GM12878 (cell line): ENCODE data around the gene SEPTIN1. TPM values are rescaled to one million over a fixed set of nuclear protein-coding genes. Genes with fewer than 3 reads are reported as not detected.

ENCODE experiments used
- ATAC-seq: fragments of 200-7000 bp; cut with Tn5 transposase; 3 replicates; pipeline ENCODE4 v1.9.1; 2020; ENCODE audit warnings: mild to moderate bottlenecking, moderate library complexity
- BruUV-seq: library from RNA; stranded (reverse); fragments of 400-500 nt; replicated peaks from 2 replicates; lab custom pipeline; 2021; lab: Mats Ljungman, UMichigan
- CTCF ChIA-PET: fragments of 300-600 bp; sonication (Branson Sonifier 250); formaldehyde crosslinking; extraction: SDS; loops from one replicate; lab custom pipeline; 2021; ENCODE audit warnings: inconsistent platforms; lab: Yijun Ruan, JAX
- POLR2A ChIA-PET: fragments of 350-600 bp; formaldehyde crosslinking; extraction: SDS; loops from one replicate; lab custom pipeline; 2021; ENCODE audit warnings: inconsistent platforms; lab: Charles Lee
- RAD21 ChIA-PET: fragments of 300-600 bp; sonication (Branson Sonifier 250); formaldehyde crosslinking; loops from one replicate; lab custom pipeline; 2023; ENCODE audit warnings: antibody characterized with exemption; ENCODE audit not compliant: unreplicated experiment; lab: Charles Lee
- SMC1A ChIA-PET: fragments of 300-600 bp; sonication (Branson Sonifier 250); formaldehyde crosslinking; loops from one replicate; lab custom pipeline; 2023; ENCODE audit not compliant: unreplicated experiment, uncharacterized antibody; lab: Charles Lee
- DNase-seq: peaks from one replicate; pipeline ENCODE4 v3.0.0-alpha.2; 2011; ENCODE audit warnings: low read depth, low spot score
- FAIRE-seq: peaks from 3 replicates; lab custom pipeline; 2011; peaks lifted over from hg19 to GRCh38; lab: Jason Lieb, UNC
- H2AFZ ChIP-seq: 2 replicates; pipeline ENCODE4 v1.6.0; 2011; ENCODE audit warnings: low read depth, low read length, control low read depth; ENCODE audit not compliant: control insufficient read depth
- H3K27ac ChIP-seq: 2 replicates; pipeline ENCODE4 v1.5.1; 2011; ENCODE audit warnings: control low read depth; ENCODE audit not compliant: control insufficient read depth, insufficient read depth
- H3K27me3 ChIP-seq, 2 experiments: replicated peaks in 1 of 2; 2 replicates each; pipeline versions ENCODE4 v1.6.0 to v1.6.1; 2011; ENCODE audit warnings: low read length in 1 of 2; ENCODE audit not compliant: control insufficient read depth in 2 of 2, insufficient read depth in 2 of 2
- H3K36me3 ChIP-seq, 2 experiments: 2 replicates each; pipeline ENCODE4 v1.5.1; 2011; ENCODE audit warnings: low read length in 1 of 2; ENCODE audit not compliant: control insufficient read depth in 2 of 2, insufficient read depth in 2 of 2
- H3K4me1 ChIP-seq: 2 replicates; pipeline ENCODE4 v1.6.1; 2011; ENCODE audit warnings: mild to moderate bottlenecking, low read length, moderate library complexity, mixed read lengths; ENCODE audit not compliant: control insufficient read depth, insufficient read depth
- H3K4me2 ChIP-seq: 2 replicates; pipeline ENCODE4 v1.6.0; 2011; ENCODE audit warnings: control low read depth; ENCODE audit not compliant: control insufficient read depth, insufficient read depth
- H3K4me3 ChIP-seq: fragments of 200-600 bp; sonication (generic); 2 replicates; pipeline ENCODE4 v1.5.1; 2016
- H3K79me2 ChIP-seq: 2 replicates; pipeline ENCODE4 v1.6.0; 2011; ENCODE audit warnings: low read length; ENCODE audit not compliant: control insufficient read depth, insufficient read depth
- H3K9ac ChIP-seq: 2 replicates; pipeline ENCODE4 v1.8.0; 2011; ENCODE audit warnings: low read length, control low read depth, mixed read lengths; ENCODE audit not compliant: control insufficient read depth, insufficient read depth
- H3K9me3 ChIP-seq: replicated peaks from 3 replicates; pipeline ENCODE4 v1.5.1; 2011; ENCODE audit warnings: mild to moderate bottlenecking, low read length; ENCODE audit not compliant: control insufficient read depth, insufficient read depth
- H4K20me1 ChIP-seq: 2 replicates; pipeline ENCODE4 v1.6.0; 2011; ENCODE audit not compliant: control insufficient read depth, insufficient read depth
- ASH2L ChIP-seq: fragments of 300-600, 200-600 bp; sonication (generic); IDR thresholded peaks from 2 replicates; pipeline ENCODE4 v1.6.1; 2017; ENCODE audit warnings: low read depth, mild to moderate bottlenecking, borderline replicate concordance
- BCL11A ChIP-seq: IDR thresholded peaks from 2 replicates; pipeline ENCODE4 v1.6.1; 2011; ENCODE audit warnings: low read depth, low read length
- BRCA1 ChIP-seq: IDR thresholded peaks from 2 replicates; pipeline ENCODE4 v1.6.1; 2011; ENCODE audit warnings: low read depth, low read length, improper control_type of control experiment
- CREB1 ChIP-seq: IDR thresholded peaks from 2 replicates; pipeline ENCODE4 v1.6.1; 2012; ENCODE audit warnings: low read depth, mild to moderate bottlenecking, inconsistent platforms
- ESRRA ChIP-seq: IDR thresholded peaks from 2 replicates; pipeline ENCODE4 v1.6.1; 2012; ENCODE audit warnings: mild to moderate bottlenecking, low read length, improper control_type of control experiment
- ETV6 ChIP-seq, 2 experiments: fragments of 450-650 bp in 1 of 2; IDR thresholded peaks in 1 of 2; conservative IDR thresholded peaks in 1 of 2; 2 replicates each; pipeline ENCODE4 v1.6.1; 2014; ENCODE audit warnings: antibody characterized with exemption in 1 of 2, borderline replicate concordance in 1 of 2, low read depth in 1 of 2, mild to moderate bottlenecking in 1 of 2, moderate library complexity in 1 of 2
- GABPA ChIP-seq: IDR thresholded peaks from 2 replicates; pipeline ENCODE4 v1.6.1; 2014; ENCODE audit warnings: antibody characterized with exemption, low read depth, mild to moderate bottlenecking, inconsistent platforms
- HDAC2 ChIP-seq: fragments of 200-600 bp; sonication (generic); IDR thresholded peaks from 2 replicates; pipeline ENCODE4 v1.6.1; 2017
- HDGF ChIP-seq: fragments of 450-650 bp; IDR thresholded peaks from 2 replicates; pipeline ENCODE4 v1.6.1; 2016; ENCODE audit warnings: antibody characterized with exemption
- JUNB ChIP-seq: IDR thresholded peaks from 2 replicates; pipeline ENCODE4 v1.6.1; 2016; ENCODE audit warnings: antibody characterized with exemption, mild to moderate bottlenecking
- MYB ChIP-seq: fragments of 150-350 bp; IDR thresholded peaks from 2 replicates; pipeline ENCODE4 v1.6.1; 2014; ENCODE audit warnings: mild to moderate bottlenecking, low read depth, low read length, borderline replicate concordance
- NBN ChIP-seq: fragments of 450-650 bp; IDR thresholded peaks from 2 replicates; pipeline ENCODE4 v1.6.1; 2016
- NFYA ChIP-seq: IDR thresholded peaks from 2 replicates; pipeline ENCODE4 v1.6.1; 2011; ENCODE audit warnings: low read depth, mild to moderate bottlenecking, low read length, improper control_type of control experiment, borderline replicate concordance
- RAD51 ChIP-seq: fragments of 450-650 bp; IDR thresholded peaks from 2 replicates; pipeline ENCODE4 v1.6.1; 2016; ENCODE audit warnings: moderate library complexity, mild to moderate bottlenecking, inconsistent platforms
- RUNX3 ChIP-seq: IDR thresholded peaks from 2 replicates; pipeline ENCODE4 v1.6.1; 2012; ENCODE audit warnings: low read length, inconsistent platforms
- SPI1 ChIP-seq: IDR thresholded peaks from 2 replicates; pipeline ENCODE4 v1.6.1; 2011; ENCODE audit warnings: low read depth, mild to moderate bottlenecking, low read length, moderate library complexity, borderline replicate concordance; ENCODE audit not compliant: insufficient read depth
- SREBF1 ChIP-seq: IDR thresholded peaks from 2 replicates; pipeline ENCODE4 v1.6.1; 2012; ENCODE audit warnings: mild to moderate bottlenecking, low read length
- TAF1 ChIP-seq: IDR thresholded peaks from 2 replicates; pipeline ENCODE4 v1.6.1; 2011; ENCODE audit warnings: mild to moderate bottlenecking, low read depth, low read length, borderline replicate concordance
- ZBED1 ChIP-seq: IDR thresholded peaks from 2 replicates; pipeline ENCODE4 v1.6.1; 2016; ENCODE audit warnings: borderline replicate concordance
- ZNF207 ChIP-seq: fragments of 450-650 bp; IDR thresholded peaks from 2 replicates; pipeline ENCODE4 v1.6.1; 2014; ENCODE audit warnings: antibody characterized with exemption, mild to moderate bottlenecking, borderline replicate concordance
- WGBS: methylation state at CpG from one replicate; pipeline ENCODE4 v1.1.6; 2016; ENCODE audit warnings: low lambda C conversion rate; ENCODE audit not compliant: insufficient replicate concordance, insufficient coverage; ENCODE audit errors: missing lambda C conversion rate; 5-methylcytosine and 5-hydroxymethylcytosine counted together
- in situ Hi-C: fragments of 300-500 bp; cut with MboI; formaldehyde crosslinking; loops from 9 replicates; pipeline ENCODE4 v1.14.3; 2018; ENCODE audit warnings: mixed read lengths
- intact Hi-C: fragments of 100-400 bp; cut with micrococcal nuclease; formaldehyde crosslinking; loops from one replicate; pipeline ENCODE4 v1.14.2; 2022; ENCODE audit not compliant: unreplicated experiment
- polyA plus RNA-seq, 11 experiments: library from polyadenylated mRNA; depleted of rRNA in 4 of 11; unstranded in 6 of 11; stranded (reverse) in 5 of 11; fragments of >200 nt; fragmentation: Nextera tagmentation in 4 of 11; fragmentation: Illumina TruSeq in 1 of 11; extraction: Ambion mirVana in 4 of 11; extraction: Trizol in 1 of 11; gene quantifications; 1 replicate in 1 of 11; 2 replicates in 10 of 11; pipeline versions ENCODE4 v1.2.1 to v1.2.3, GENCODE V29; 2011 to 2016; ENCODE audit warnings: inconsistent platforms in 2 of 11, missing spikeins in 2 of 11, low read depth in 1 of 11
- total RNA-seq, 4 experiments: library from RNA; depleted of rRNA in 3 of 4; stranded (reverse); fragments of >200 nt in 3 of 4; fragmentation: Illumina TruSeq in 1 of 4; extraction: Trizol in 1 of 4; gene quantifications; 2 replicates each; pipeline versions ENCODE4 v1.2.1 to v1.2.3, GENCODE V29; 2013 to 2021
- TF ChIP-seq, protein P1 (sequence below): fragments of 450-650 bp; IDR thresholded peaks from 2 replicates; pipeline ENCODE4 v1.6.1; 2017; ENCODE audit warnings: borderline replicate concordance
- TF ChIP-seq, protein P2 (sequence below): IDR thresholded peaks from 2 replicates; pipeline ENCODE4 v1.6.1; 2011; ENCODE audit warnings: low read depth, mild to moderate bottlenecking, low read length, moderate library complexity, borderline replicate concordance; ENCODE audit errors: extremely low read depth
- TF ChIP-seq, protein P3 (sequence below): IDR thresholded peaks from 2 replicates; pipeline ENCODE4 v1.6.1; 2011; ENCODE audit warnings: low read depth, low read length, improper control_type of control experiment, borderline replicate concordance

SEPTIN1 gene
- total and polyA plus RNA-seq, 10 of the 15 experiments (the other 5 are each of a cell fraction or from before 2014, with no cell fraction given), result 2.8 to 153 (median 94.1) TPM

DNA sequence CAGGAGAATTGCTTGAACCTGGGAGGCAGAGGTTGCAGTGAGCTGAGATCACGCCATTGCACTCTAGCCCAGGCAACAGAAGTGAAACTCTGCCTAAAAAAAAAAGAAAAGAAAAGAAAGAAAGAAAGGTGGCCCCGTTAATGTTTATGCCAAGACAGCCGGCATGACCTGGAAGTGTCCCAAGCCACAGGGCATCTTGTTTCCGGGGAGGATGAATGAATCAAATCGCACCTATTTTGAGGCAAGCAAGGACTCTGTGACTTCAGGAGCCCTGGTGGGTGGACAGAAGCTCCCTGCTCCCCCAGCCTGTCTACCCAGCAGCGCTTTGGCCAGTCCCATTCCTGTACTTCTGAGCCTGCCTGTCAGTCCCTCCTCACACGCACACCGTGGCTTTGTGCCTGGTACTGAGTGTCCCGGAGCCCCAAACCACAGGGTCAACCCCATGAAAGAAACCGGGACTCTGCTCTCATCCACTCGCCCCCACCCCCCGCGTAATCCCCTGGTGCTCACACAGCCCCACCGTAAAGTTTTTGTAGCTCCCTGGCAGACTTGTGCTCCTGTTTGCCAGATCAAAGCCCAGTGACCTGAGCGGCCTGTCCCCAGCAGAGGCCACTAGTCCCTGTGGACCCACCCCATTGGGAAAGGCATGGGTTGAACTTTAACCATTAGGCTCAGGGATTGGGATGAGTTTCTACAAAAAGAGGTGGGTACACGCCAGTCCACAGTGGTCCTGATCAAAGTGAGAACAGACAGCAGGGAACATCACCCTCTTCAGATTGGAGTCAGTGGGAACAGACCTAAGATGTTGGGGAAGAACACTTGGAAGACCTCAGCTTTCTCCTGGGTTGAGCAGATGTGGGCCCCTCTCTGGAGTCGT, 46.5 kb downstream of the SEPTIN1 start:
- FAIRE-seq (no peak), ATAC-seq (peak; percentile 25), DNase-seq (peak; percentile 23)
- 25% methylated on average over 16 of the region's 17 CpGs for whole genome bisulfite sequencing
- H4K20me1 ChIP-seq, result no peaks in the 10 kb centered on the region
- in situ Hi-C loops, result no loop called here
- no peaks in the 10 kb centered on the region; the same call in 1 of the 2 replicates for H3K79me2 ChIP-seq
- peak overlapping the region; percentile 86 for H3K4me2 ChIP-seq
- no peaks in the 10 kb centered on the region for H3K27me3 ChIP-seq
- H3K9me3 ChIP-seq, result no peaks in the 10 kb centered on the region
- no peak overlapping the region for H3K27ac ChIP-seq
- intact Hi-C loops, result no loop called here
- POLR2A ChIA-PET, result interaction anchor here (0.9 to 2.4 kb wide), 5 partner anchors 13 to 152 kb away, joined by 3 to 9 read pairs (median 3); partner anchors contain the start of genes CORO1A and SEPTIN1
- H2AFZ ChIP-seq, result peak overlapping the region; percentile 66
- CTCF ChIA-PET, result interaction anchor here (0.6 to 1.5 kb wide), 5 partner anchors 19 to 262 kb away, joined by 3 to 5 read pairs (median 3); partner anchors contain the start of genes CD2BP2 and TBC1D10B
- peaks cover 6% of the 10 kb centered on the region for H3K4me1 ChIP-seq
- BruUV-seq, result no TSS peak
- RAD21 ChIA-PET, result interaction anchor here (0.7 to 2.1 kb wide), 6 partner anchors 15 to 243 kb away, joined by 3 to 8 read pairs (median 4); partner anchors contain the start of gene SEPTIN1
- peak overlapping the region; percentile 59 for H3K4me3 ChIP-seq
- H3K36me3 ChIP-seq, result no peaks in the 10 kb centered on the region
- SMC1A ChIA-PET, result interaction anchor here (0.6 to 1.8 kb wide), 4 partner anchors 13 to 272 kb away, joined by 3 to 5 read pairs (median 4); partner anchors contain the start of gene CD2BP2
- H3K9ac ChIP-seq, result peak overlapping the region; percentile 26; the same call in 1 of the 2 replicates
- TF ChIP-seq NBN, result peak; percentile 68
- peak; percentile 28; the same call in 1 of the 2 replicates for TF ChIP-seq RUNX3
- TF ChIP-seq BCL11A, result no peak
- TF ChIP-seq, protein P1, sequence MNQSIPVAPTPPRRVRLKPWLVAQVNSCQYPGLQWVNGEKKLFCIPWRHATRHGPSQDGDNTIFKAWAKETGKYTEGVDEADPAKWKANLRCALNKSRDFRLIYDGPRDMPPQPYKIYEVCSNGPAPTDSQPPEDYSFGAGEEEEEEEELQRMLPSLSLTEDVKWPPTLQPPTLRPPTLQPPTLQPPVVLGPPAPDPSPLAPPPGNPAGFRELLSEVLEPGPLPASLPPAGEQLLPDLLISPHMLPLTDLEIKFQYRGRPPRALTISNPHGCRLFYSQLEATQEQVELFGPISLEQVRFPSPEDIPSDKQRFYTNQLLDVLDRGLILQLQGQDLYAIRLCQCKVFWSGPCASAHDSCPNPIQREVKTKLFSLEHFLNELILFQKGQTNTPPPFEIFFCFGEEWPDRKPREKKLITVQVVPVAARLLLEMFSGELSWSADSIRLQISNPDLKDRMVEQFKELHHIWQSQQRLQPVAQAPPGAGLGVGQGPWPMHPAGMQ, result no peak
- TF ChIP-seq CREB1, result no peak
- no peak for TF ChIP-seq RAD51
- no peak for TF ChIP-seq NFYA
- TF ChIP-seq ZNF207, result no peak
- TF ChIP-seq TAF1, result no peak
- TF ChIP-seq SREBF1, result no peak
- no peak for TF ChIP-seq ESRRA
- no peak; the same call in 1 of the 2 replicates for TF ChIP-seq SPI1
- no peak for TF ChIP-seq GABPA
- no peak for TF ChIP-seq ETV6 (conservative IDR thresholded peaks at IDR 0.05 in 1 of 2, IDR thresholded peaks at IDR 0.05 in 1 of 2; ENCODE audit: borderline replicate concordance in 1 of 2, low read depth in 1 of 2)
- peak; percentile 47; the same call in 1 of the 2 replicates for TF ChIP-seq HDGF
- TF ChIP-seq, protein P2, sequence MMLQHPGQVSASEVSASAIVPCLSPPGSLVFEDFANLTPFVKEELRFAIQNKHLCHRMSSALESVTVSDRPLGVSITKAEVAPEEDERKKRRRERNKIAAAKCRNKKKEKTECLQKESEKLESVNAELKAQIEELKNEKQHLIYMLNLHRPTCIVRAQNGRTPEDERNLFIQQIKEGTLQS, result no peak
- no peak for TF ChIP-seq ASH2L
- no peak for TF ChIP-seq HDAC2
- no peak for TF ChIP-seq MYB
- TF ChIP-seq JUNB, result no peak
- TF ChIP-seq, protein P3, sequence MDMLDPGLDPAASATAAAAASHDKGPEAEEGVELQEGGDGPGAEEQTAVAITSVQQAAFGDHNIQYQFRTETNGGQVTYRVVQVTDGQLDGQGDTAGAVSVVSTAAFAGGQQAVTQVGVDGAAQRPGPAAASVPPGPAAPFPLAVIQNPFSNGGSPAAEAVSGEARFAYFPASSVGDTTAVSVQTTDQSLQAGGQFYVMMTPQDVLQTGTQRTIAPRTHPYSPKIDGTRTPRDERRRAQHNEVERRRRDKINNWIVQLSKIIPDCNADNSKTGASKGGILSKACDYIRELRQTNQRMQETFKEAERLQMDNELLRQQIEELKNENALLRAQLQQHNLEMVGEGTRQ, result no peak
- no peak for TF ChIP-seq BRCA1
- TF ChIP-seq ZBED1, result no peak
